GM18498 (cell line): ENCODE data around the gene SLCO4A1.

ENCODE experiments used
- ATAC-seq: cut with Tn5 transposase; IDR thresholded peaks from one replicate; pipeline ENCODE4 v1.9.1; 2021; ENCODE audit warnings: mild to moderate bottlenecking, moderate library complexity; ENCODE audit not compliant: unreplicated experiment

The SLCO4A1 gene

GRCh38 chr20:62696989-62697388, 54.7 kb downstream of the SLCO4A1 start:
- no peak for ATAC-seq

- no peak for ATAC-seq
These were observed 55.2 kb downstream of the SLCO4A1 start for GRCh38 chr20:62697468-62697912.

GRCh38 chr20:62698231-62698630, 55.9 kb downstream of the SLCO4A1 start:
- ATAC-seq = no peak

- no peak for ATAC-seq
These were observed 57.0 kb downstream of the SLCO4A1 start for GRCh38 chr20:62699296-62699695.

- no peak for ATAC-seq
These were observed 57.4 kb downstream of the SLCO4A1 start for GRCh38 chr20:62699741-62700140.

GRCh38 chr20:62700261-62700930, 58.1 kb downstream of the SLCO4A1 start:
- no peak for ATAC-seq

- no peak for ATAC-seq
These were observed 59.1 kb downstream of the SLCO4A1 start for GRCh38 chr20:62701161-62702012.

- ATAC-seq = no peak
These were observed 59.7 kb downstream of the SLCO4A1 start for GRCh38 chr20:62702013-62702300.

- ATAC-seq = no peak
These were observed 60.9 kb downstream of the SLCO4A1 start for GRCh38 chr20:62702895-62703852.

GRCh38 chr20:62703853-62704228, 61.5 kb downstream of the SLCO4A1 start:
- ATAC-seq = no peak

- no peak for ATAC-seq
These were observed 62.1 kb downstream of the SLCO4A1 start for GRCh38 chr20:62704341-62704948.

- ATAC-seq = no peak
These were observed 63.3 kb downstream of the SLCO4A1 start for GRCh38 chr20:62705627-62706026.

GRCh38 chr20:62706344-62706743, 64.0 kb downstream of the SLCO4A1 start:
- ATAC-seq = no peak

GRCh38 chr20:62706857-62707256, 64.6 kb downstream of the SLCO4A1 start:
- ATAC-seq = no peak

GRCh38 chr20:62707276-62707920, 65.1 kb downstream of the SLCO4A1 start:
- ATAC-seq = no peak

GRCh38 chr20:62707921-62708521, 65.7 kb downstream of the SLCO4A1 start:
- no peak for ATAC-seq

GRCh38 chr20:62708591-62709536, 66.6 kb downstream of the SLCO4A1 start, which contains the start of gene NTSR1:
NTSR1 (plus strand) TSS chr20:62708836; CDS start chr20:62709208, 372 bp downstream.
- ATAC-seq = no peak

GRCh38 chr20:62709537-62709905, 67.2 kb downstream of the SLCO4A1 start:
- ATAC-seq = no peak
